Tibial nerve (tissue), 4 donors: Measurements from ENCODE around the gene PLAC8. TPM values are rescaled to one million over a fixed set of nuclear protein-coding genes. Genes with fewer than 3 reads are reported as not detected.

Source experiments
- DNase-seq, 2 donors: peaks; one replicate each; pipeline ENCODE4 v3.0.0-alpha.2; 2019; ENCODE audit warnings: low spot score in 2 of 2
- H3K27ac ChIP-seq, 4 donors: fragments of 200-600 bp; sonication (generic) in 3 of 4; one replicate each; pipeline ENCODE4 v1.5.1; 2017 to 2019; ENCODE audit warnings: mild to moderate bottlenecking in 1 of 4
- H3K27me3 ChIP-seq, 2 donors: fragments of 200-600 bp; sonication (generic) in 1 of 2; one replicate each; pipeline versions ENCODE4 v1.5.1 to v1.6.0; 2017 to 2019
- H3K36me3 ChIP-seq, 3 donors: fragments of 200-600 bp; sonication (generic); one replicate each; pipeline ENCODE4 v1.5.1; 2018 to 2019
- H3K4me1 ChIP-seq, 4 donors: fragments of 200-600 bp; sonication (generic) in 3 of 4; one replicate each; pipeline ENCODE4 v1.5.1; 2017 to 2019
- H3K4me3 ChIP-seq, 4 donors: fragments of 200-600 bp; sonication (generic) in 3 of 4; one replicate each; pipeline ENCODE4 v1.5.1; 2017 to 2019; ENCODE audit warnings: mild to moderate bottlenecking in 1 of 4, moderate library complexity in 1 of 4
- H3K9me3 ChIP-seq, 4 donors: fragments of 200-600 bp; sonication (generic) in 3 of 4; one replicate each; pipeline ENCODE4 v1.5.1; 2017 to 2019
- EP300 ChIP-seq, 2 donors: sonication (generic); formaldehyde crosslinking; IDR thresholded peaks; one replicate each; pipeline ENCODE4 v1.6.1; 2017; ENCODE audit warnings: antibody characterized with exemption in 2 of 2, mild to moderate bottlenecking in 1 of 2
- POLR2A ChIP-seq, 2 donors: fragments of 450-650 bp; IDR thresholded peaks; one replicate each; pipeline ENCODE4 v1.6.1; 2017; ENCODE audit warnings: antibody characterized with exemption in 2 of 2, mild to moderate bottlenecking in 2 of 2, moderate library complexity in 2 of 2
- WGBS, 2 donors: methylation state at CpG; one replicate each; pipeline ENCODE4 v1.1.5; 2018; 5-methylcytosine and 5-hydroxymethylcytosine counted together
- total RNA-seq, 4 donors: library from RNA; depleted of rRNA; stranded (reverse); fragments of >200 nt; gene quantifications; one replicate each; pipeline ENCODE4 v1.1.0, GENCODE V29; 2016
- TF ChIP-seq, protein P1 (sequence below), 5 experiments: fragments of 200-600 bp in 3 of 5; fragments of 450-650 bp in 2 of 5; sonication (generic) in 3 of 5; IDR thresholded peaks; one replicate each; pipeline ENCODE4 v1.5.1; 2016 to 2019; ENCODE audit warnings: antibody characterized with exemption in 5 of 5, mild to moderate bottlenecking in 3 of 5, moderate library complexity in 2 of 5

Gene PLAC8
- total RNA-seq, 4 donors from 2014 or later = 0.20 to 5.7 (median 5.4) TPM; not detected in 1

DNA sequence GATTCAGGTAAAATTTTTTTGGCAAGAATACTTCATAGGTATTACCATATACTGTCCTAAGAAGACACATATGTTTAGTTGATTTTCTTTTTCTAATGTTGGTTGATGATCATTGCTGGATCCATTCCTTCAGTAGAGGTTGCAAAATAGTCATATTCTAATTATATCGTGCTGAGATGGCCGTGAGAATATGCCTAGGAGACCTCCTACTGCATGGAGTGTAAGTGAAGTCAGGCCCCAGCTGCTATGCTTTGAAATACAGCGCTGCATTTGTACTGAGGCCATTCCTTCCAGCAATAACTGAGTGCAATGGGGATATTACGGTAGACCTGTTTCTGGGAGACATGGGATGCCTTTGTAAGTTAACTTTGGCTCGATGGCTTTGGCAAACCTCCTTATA, 6.7 kb upstream of the PLAC8 start:
- no peak overlapping the region for H3K4me3 ChIP-seq
- 79% methylated on average over 5 of the region's 5 CpGs for WGBS, 2 donors
- H3K36me3 ChIP-seq = no peaks in the 10 kb centered on the region

DNA sequence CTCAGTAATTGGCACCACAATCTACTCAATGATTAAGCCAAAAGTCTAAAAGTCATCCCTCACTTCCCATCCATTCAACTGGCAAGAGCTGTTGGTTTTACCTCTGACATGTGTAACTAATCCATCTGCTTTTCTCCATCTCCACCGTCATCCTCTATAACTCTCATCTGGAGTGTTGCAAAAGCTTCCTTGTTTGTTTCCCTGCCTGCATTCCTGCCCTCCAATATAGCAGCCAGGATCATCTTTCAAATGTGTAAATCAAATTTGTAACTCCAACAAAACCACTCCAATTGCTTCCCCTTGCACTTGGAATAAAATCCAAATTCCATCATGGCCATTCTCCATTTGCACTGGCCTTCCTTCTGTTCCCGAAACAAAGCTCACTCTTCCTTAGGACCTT, 4.3 kb upstream of the PLAC8 start:
- Histone ChIP-seq H3K9me3 (peaks cover 0 to 6% (median 0%) of the 10 kb centered on the region in 4 donors), H3K4me1 (no peaks in the 10 kb centered on the region), H3K4me3 (no peak overlapping the region), H3K27me3 (no peaks in the 10 kb centered on the region), H3K36me3 (no peaks in the 10 kb centered on the region), H3K27ac (no peak overlapping the region)
- no peak for DNase-seq
- WGBS, 2 donors = 75 to 77% methylated on average over 2 of the region's 2 CpGs
- TF ChIP-seq EP300 (IDR thresholded peaks at IDR 0.05) = no peak
- TF ChIP-seq, protein P1, sequence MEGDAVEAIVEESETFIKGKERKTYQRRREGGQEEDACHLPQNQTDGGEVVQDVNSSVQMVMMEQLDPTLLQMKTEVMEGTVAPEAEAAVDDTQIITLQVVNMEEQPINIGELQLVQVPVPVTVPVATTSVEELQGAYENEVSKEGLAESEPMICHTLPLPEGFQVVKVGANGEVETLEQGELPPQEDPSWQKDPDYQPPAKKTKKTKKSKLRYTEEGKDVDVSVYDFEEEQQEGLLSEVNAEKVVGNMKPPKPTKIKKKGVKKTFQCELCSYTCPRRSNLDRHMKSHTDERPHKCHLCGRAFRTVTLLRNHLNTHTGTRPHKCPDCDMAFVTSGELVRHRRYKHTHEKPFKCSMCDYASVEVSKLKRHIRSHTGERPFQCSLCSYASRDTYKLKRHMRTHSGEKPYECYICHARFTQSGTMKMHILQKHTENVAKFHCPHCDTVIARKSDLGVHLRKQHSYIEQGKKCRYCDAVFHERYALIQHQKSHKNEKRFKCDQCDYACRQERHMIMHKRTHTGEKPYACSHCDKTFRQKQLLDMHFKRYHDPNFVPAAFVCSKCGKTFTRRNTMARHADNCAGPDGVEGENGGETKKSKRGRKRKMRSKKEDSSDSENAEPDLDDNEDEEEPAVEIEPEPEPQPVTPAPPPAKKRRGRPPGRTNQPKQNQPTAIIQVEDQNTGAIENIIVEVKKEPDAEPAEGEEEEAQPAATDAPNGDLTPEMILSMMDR (IDR thresholded peaks at IDR 0.05) = no peak

More for the DNA sequence above, 6.7 kb upstream of the PLAC8 start:
- no peak overlapping the region for H3K27ac ChIP-seq
- no peak for DNase-seq
- H3K4me1 ChIP-seq = no peaks in the 10 kb centered on the region
- H3K9me3 ChIP-seq = peaks cover 0 to 6% (median 0%) of the 10 kb centered on the region in 4 donors
- no peaks in the 10 kb centered on the region for H3K27me3 ChIP-seq
- no peak for TF ChIP-seq EP300 (IDR thresholded peaks at IDR 0.05)
- TF ChIP-seq, protein P1 (IDR thresholded peaks at IDR 0.05) = no peak
- TF ChIP-seq POLR2A (IDR thresholded peaks at IDR 0.05) = no peak

DNA sequence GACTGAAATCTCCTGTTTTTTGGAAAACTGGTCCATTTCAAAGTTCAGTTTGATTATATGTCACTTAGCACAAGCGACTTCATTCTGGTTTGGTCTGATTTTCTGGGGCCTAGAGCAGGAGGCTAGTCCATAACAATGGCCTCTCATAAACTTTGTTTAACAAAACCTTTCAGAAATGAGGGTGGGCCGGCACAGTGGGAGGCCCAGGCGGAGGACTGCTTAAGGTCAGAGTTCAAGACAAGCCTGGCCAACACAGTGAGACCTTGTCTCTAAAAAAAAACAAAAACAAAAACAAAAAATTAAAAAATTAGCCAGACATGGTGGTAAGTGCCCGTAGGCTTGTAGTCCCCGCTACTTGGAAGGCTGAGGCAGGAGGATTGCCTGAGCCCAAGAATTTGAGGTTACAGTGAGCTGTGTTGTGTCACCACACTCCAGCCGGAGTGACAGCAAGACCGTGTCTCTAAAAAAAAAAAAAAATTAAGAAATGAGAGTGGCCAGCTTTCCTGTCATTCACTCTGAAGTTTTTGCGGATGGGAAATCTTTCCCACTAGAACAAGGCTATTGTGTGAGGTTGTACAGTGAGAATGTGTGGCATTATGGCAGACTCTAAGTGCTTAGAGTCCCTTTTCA, 1.2 kb upstream of the PLAC8 start:
- Histone ChIP-seq H3K27ac (no peak overlapping the region), H3K9me3 (no peaks in the 10 kb centered on the region), H3K4me1 (peaks cover 0 to 1% (median 0%) of the 10 kb centered on the region in 4 donors), H3K27me3 (no peaks in the 10 kb centered on the region), H3K4me3 (no peak overlapping the region), H3K36me3 (no peaks in the 10 kb centered on the region)
- TF ChIP-seq POLR2A (IDR thresholded peaks at IDR 0.05) (no peak), EP300 (IDR thresholded peaks at IDR 0.05) (no peak)
- TF ChIP-seq, protein P1 (IDR thresholded peaks at IDR 0.05) = no peak
- DNase-seq = no peak
- WGBS, 2 donors = 38 to 60% methylated on average over 8 of the region's 8 CpGs

DNA sequence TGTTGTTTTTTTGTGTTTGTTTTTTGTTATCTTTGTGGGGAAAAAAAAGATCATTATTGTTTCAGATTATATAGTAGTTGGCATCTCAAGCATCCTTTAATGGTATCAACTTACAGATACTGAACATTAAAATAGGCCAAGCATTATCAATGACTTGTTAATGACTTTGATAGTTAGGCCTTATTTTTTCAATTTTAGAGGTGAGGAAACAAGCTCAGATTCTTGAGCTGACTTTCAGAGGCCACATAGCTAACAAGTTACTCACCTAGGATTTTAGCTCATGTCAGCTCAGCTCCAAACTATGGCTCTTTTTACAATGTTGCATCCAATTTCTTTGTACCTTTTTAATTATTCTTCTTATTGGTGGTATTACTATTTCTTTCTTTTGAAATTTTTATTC, 471 bp upstream of the PLAC8 start:
- TF ChIP-seq, protein P1 (IDR thresholded peaks at IDR 0.05) = no peak
- no peak for TF ChIP-seq POLR2A (IDR thresholded peaks at IDR 0.05)

DNA sequence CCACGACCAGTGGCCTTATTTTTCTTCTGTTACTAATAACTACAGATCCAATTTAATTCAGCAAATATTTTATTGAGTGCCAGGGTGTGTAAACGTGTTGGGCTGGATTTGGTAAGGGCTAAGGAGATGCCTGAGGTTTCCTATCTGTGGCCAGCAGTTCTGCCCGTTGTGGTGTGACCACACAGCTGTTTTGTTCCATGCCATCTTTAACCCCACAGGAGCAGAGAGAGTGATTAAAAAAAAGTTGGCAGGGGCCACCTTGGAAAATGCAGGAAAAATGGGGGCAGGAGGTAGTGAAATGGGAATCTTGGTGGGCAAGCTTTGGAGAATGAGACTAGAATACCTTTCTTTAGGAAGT, 1.1 kb downstream of the PLAC8 start:
- DNase-seq = no peak
- Histone ChIP-seq H3K27me3 (peaks cover 0 to 3% of the 10 kb centered on the region in 2 donors), H3K27ac (peak overlapping the region in 1 of 4 donors; percentile 54), H3K4me1 (peaks cover 0 to 12% (median 0%) of the 10 kb centered on the region in 4 donors), H3K36me3 (no peaks in the 10 kb centered on the region), H3K9me3 (no peaks in the 10 kb centered on the region), H3K4me3 (peak overlapping the region in 1 of 4 donors; percentile 35)
- 50 to 59% methylated on average over 3 of the region's 3 CpGs for WGBS, 2 donors
- TF ChIP-seq, protein P1 (IDR thresholded peaks at IDR 0.05) = no peak

More for the DNA sequence above, 471 bp upstream of the PLAC8 start:
- H3K27ac ChIP-seq = no peak overlapping the region
- H3K27me3 ChIP-seq = no peaks in the 10 kb centered on the region
- H3K4me1 ChIP-seq = peaks cover 0 to 5% (median 0%) of the 10 kb centered on the region in 4 donors
- H3K9me3 ChIP-seq = no peaks in the 10 kb centered on the region
- H3K4me3 ChIP-seq = no peak overlapping the region
- no peaks in the 10 kb centered on the region for H3K36me3 ChIP-seq
- no peak for DNase-seq
